Activated CD4-positive, alpha-beta T cell treated with anti-CD3 and anti-CD28 coated beads, Interleukin-2, amount 10 ng/mL, durations not matched to agents 24 days and 14 days (primary cell): ENCODE measurements around the gene NDFIP1. TPM values are rescaled to one million over a fixed set of nuclear protein-coding genes. Genes with fewer than 3 reads are reported as not detected.
A peak's percentile ranks its signal among the peaks of the same experiment; 100 is the strongest.
"Not testable (repeated sequence)": the region's sequence is repeated elsewhere in the genome, so short reads cannot be mapped to it uniquely, and the experiment has no call there.

Experiments used
- DNase-seq: peaks from one replicate; pipeline ENCODE4 v3.0.0; 2022
- H3K27ac Mint-ChIP-seq: one replicate; pipeline ENCODE4 v1.8.0; 2022; ENCODE audit warnings: mild to moderate bottlenecking, mixed read lengths
- H3K27me3 Mint-ChIP-seq: one replicate; pipeline ENCODE4 v1.8.0; 2022; ENCODE audit warnings: mixed read lengths
- H3K36me3 Mint-ChIP-seq: one replicate; pipeline ENCODE4 v1.8.0; 2022; ENCODE audit warnings: low read depth, mild to moderate bottlenecking, mixed read lengths
- H3K4me1 Mint-ChIP-seq: one replicate; pipeline ENCODE4 v1.8.0; 2021; ENCODE audit warnings: mixed read lengths
- H3K4me3 Mint-ChIP-seq: one replicate; pipeline ENCODE4 v1.8.0; 2022; ENCODE audit warnings: mild to moderate bottlenecking, moderate library complexity, mixed read lengths
- H3K9me3 Mint-ChIP-seq: one replicate; pipeline ENCODE4 v1.8.0; 2021; ENCODE audit warnings: mixed read lengths
- intact Hi-C: fragments of 100-400 bp; cut with micrococcal nuclease; formaldehyde crosslinking; loops from one replicate; pipeline ENCODE4 v1.15.1; 2023
- total RNA-seq: library from RNA; stranded (reverse); gene quantifications from 2 replicates; pipeline ENCODE4 v1.2.3, GENCODE V29; 2022

NDFIP1 gene
- total RNA-seq, 1 donor from 2014 or later = 122 TPM

DNA sequence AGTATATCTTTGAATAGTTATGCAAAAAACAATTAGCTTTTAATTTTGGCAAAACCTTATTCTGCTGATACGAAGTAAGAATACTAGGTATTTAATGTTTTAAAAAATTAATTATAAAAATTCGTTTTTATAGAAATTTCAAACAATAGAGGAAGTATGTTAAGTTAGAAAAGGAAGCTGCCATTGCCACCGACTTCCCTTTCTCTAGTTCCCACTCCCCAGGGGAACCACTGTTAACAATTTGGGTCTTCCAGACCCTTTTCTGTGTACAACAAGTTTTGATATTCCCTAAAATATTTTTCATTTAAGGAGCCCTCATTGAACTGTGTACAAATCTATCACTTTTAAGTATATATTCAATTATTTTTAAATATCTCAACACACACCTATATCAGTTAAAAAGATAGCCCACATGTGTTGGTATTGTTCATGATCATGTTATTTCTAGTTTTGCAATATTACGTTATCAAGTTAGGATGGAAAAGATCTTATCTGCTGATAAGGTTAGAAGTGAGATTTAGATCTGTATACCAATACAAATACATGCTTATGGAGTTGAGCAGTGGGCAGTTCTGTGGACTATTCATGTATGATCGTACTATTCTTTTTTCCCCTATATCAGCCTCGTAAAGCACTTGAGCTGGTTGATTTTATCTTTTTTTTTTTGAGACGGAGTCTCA lies 25.9 kb downstream of the NDFIP1 start:
- Mint-ChIP-seq H3K4me1 (peaks cover 5% of the 10 kb centered on the region), H3K36me3 (peaks cover 29% of the 10 kb centered on the region), H3K27me3 (no peaks in the 10 kb centered on the region), H3K9me3 (no peaks in the 10 kb centered on the region), H3K27ac (no peak overlapping the region), H3K4me3 (no peak overlapping the region)
- no peak for DNase-seq
- intact Hi-C loops = no loop called here

DNA sequence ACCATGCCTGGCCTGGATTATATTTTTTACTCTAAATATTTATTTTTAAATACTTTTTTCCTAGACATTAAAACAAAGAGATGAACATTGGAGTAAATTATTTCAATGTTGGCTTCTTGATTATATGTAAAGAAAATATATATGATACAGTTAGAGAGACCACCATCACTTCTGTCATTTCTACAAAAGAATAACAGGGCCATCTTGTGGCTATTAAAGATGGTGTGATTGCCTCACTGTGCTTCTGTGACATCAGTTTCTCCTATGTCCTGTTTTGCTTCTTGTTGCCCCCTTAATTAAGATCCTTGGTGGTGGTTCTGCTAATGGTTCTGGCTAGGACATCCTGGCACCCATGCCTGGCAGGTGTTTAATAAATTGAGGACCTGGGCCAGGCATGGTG lies 32.9 kb downstream of the NDFIP1 start:
- H3K27me3 Mint-ChIP-seq = no peaks in the 10 kb centered on the region
- H3K27ac Mint-ChIP-seq = no peak overlapping the region
- intact Hi-C loops = no loop called here
- no peak for DNase-seq
- no peaks in the 10 kb centered on the region for H3K9me3 Mint-ChIP-seq
- H3K36me3 Mint-ChIP-seq = peaks cover 36% of the 10 kb centered on the region
- no peak overlapping the region for H3K4me3 Mint-ChIP-seq
- no peaks in the 10 kb centered on the region for H3K4me1 Mint-ChIP-seq

DNA sequence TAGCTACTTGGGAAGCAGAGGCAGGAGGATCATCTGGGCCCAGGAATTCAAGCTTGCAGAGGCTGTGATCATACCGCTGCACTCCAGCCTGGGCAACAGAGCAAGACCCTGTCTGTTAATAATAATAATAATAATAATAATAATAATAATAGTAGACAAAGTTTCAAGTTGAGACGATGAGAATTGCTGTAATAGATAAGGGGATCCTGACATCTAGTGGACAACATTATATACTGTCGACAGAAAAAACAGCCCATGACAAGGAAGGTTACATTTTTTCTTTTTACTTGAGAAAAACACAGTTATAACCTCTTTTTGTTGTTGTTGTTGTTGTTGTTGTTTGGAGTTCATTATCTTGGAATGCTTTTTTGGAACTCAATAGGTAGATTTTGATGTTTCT lies 35.3 kb downstream of the NDFIP1 start:
- H3K4me1 Mint-ChIP-seq = no peaks in the 10 kb centered on the region
- H3K27me3 Mint-ChIP-seq = no peaks in the 10 kb centered on the region
- H3K36me3 Mint-ChIP-seq = peaks cover 47% of the 10 kb centered on the region
- no peak for DNase-seq
- H3K9me3 Mint-ChIP-seq = no peaks in the 10 kb centered on the region
- H3K4me3 Mint-ChIP-seq = no peak overlapping the region
- intact Hi-C loops = loop anchor here (2.0 kb wide), 4 partner anchors 35 to 555 kb away; partner anchors contain the start of genes GNPDA1 and NDFIP1
- peak overlapping the region; percentile 34 for H3K27ac Mint-ChIP-seq

DNA sequence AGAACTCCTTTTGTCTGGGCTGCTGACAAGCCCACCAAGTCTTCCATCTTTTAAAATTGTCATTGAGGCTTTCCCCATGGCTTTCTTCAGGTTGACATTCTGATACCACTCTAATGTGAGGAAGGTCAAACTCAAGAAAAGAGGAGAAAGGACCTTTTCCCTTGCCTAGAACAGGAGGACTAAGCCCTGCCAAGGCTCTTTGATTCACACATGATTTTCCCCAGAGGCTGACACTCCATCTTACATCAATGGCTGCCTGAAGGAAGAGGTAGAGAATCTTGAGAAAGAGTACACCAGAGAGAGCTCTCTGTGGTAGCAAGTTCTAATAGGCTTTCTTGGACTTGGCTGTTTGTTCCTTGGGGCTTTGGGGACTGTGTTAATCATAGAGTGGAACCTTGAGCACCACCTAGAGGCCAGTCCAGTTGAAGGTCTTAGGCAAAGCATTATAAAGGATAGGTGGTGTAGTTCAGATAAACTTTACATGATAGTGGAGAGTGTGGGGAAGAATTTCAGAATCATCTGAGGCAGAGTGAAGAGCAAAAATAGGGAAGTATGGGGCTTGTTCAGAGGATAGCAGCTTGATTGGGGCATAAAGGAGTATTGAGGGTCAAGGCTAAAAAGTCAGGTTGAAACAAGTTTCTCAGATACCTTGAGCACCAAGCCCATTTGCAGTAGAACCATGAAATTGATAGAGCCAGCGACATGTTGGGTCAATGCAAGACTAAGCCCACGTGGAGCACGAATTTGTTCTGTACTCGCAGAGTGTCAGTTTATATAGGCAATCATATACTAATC lies 36.7 kb downstream of the NDFIP1 start:
- intact Hi-C loops = loop anchor here (1.0 to 2.0 kb wide), 6 partner anchors 37 to 553 kb away; partner anchors contain the start of genes GNPDA1 and NDFIP1
- peaks cover 49% of the 10 kb centered on the region for H3K36me3 Mint-ChIP-seq
- H3K4me3 Mint-ChIP-seq = no peak overlapping the region
- no peaks in the 10 kb centered on the region for H3K4me1 Mint-ChIP-seq
- peak; percentile 89 for DNase-seq
- no peaks in the 10 kb centered on the region for H3K9me3 Mint-ChIP-seq
- no peaks in the 10 kb centered on the region for H3K27me3 Mint-ChIP-seq
- no peak overlapping the region for H3K27ac Mint-ChIP-seq

DNA sequence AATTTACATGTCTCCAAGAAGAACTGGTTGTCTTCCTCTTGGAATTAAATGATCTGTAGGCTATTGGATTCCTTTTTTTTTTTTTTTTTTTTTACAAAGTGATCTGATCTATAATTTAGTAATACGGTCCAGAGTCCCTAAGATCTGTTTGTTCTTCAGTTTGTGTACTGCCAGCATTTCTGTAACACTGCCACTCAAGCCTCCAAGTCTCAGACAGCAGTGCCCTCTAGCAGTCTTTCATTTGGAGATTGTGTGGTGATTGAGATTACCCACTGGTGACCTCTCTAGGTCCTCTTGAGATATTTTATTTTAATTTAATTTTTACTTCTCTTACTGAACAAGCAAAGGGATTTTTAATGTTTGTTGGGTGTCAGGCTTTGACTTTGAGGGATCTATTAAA lies 40.8 kb downstream of the NDFIP1 start:
- no peak overlapping the region for H3K4me3 Mint-ChIP-seq
- no peak for DNase-seq
- no peaks in the 10 kb centered on the region for H3K27me3 Mint-ChIP-seq
- H3K27ac Mint-ChIP-seq = no peak overlapping the region
- H3K9me3 Mint-ChIP-seq = no peaks in the 10 kb centered on the region
- no peaks in the 10 kb centered on the region for H3K4me1 Mint-ChIP-seq
- intact Hi-C loops = no loop called here
- H3K36me3 Mint-ChIP-seq = peaks cover 44% of the 10 kb centered on the region

DNA sequence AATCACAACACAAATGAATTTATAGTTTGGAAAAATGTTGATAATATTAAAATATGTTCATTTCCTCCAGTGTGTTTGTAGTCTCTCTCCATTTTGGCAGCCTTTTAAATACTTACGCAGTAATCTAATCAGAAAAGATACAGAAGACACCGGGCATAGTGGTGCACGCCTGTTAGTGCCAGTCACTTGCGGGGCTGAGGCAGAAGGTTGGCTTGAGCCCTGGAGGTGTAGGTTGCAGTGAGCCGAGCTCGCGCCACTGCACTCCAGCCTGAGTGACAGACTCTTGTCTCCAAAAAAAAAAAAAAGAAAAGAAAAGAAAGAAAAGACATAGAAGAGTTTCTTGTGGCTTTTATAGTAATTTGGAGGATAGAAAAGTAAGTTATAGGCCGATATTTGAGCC lies 41.9 kb downstream of the NDFIP1 start:
- peaks cover 46% of the 10 kb centered on the region for H3K36me3 Mint-ChIP-seq
- H3K4me1 Mint-ChIP-seq = peaks cover 2% of the 10 kb centered on the region
- no peaks in the 10 kb centered on the region for H3K9me3 Mint-ChIP-seq
- intact Hi-C loops = loop anchor here (10.0 kb wide), 2 partner anchors 174 to 284 kb away; partner anchors contain the start of gene SPRY4
- H3K27ac Mint-ChIP-seq = no peak overlapping the region
- H3K4me3 Mint-ChIP-seq = no peak overlapping the region
- H3K27me3 Mint-ChIP-seq = no peaks in the 10 kb centered on the region
- DNase-seq = no peak

DNA sequence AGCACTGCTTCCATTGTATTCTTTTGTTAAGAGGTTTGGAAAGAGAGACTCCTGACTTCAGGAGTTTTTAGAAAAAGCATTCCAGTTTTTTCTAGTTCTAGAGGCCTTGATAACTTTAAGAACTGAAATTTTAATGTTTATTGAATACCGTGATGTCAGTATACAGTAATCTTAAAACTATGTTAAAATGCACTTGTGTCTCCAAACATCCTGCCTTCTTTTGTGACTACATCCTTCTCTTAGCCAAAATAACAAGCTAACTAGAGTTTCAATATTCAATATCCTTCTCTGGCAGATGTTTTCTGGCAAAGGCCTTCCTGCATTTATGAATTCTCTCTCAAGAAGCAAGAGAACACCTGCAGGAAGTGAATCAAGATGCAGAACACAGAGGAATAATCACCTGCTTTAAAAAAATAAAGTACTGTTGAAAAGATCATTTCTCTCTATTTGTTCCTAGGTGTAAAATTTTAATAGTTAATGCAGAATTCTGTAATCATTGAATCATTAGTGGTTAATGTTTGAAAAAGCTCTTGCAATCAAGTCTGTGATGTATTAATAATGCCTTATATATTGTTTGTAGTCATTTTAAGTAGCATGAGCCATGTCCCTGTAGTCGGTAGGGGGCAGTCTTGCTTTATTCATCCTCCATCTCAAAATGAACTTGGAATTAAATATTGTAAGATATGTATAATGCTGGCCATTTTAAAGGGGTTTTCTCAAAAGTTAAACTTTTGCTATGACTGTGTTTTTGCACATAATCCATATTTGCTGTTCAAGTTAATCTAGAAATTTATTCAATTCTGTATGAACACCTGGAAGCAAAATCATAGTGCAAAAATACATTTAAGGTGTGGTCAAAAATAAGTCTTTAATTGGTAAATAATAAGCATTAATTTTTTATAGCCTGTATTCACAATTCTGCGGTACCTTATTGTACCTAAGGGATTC lies 43.1 kb downstream of the NDFIP1 start:
- no peaks in the 10 kb centered on the region for H3K27me3 Mint-ChIP-seq
- no peak overlapping the region for H3K4me3 Mint-ChIP-seq
- peaks cover 6% of the 10 kb centered on the region for H3K4me1 Mint-ChIP-seq
- H3K9me3 Mint-ChIP-seq = no peaks in the 10 kb centered on the region
- DNase-seq = peak; percentile 87
- no peak overlapping the region for H3K27ac Mint-ChIP-seq
- intact Hi-C loops = loop anchor here (1.0 to 10.0 kb wide), 3 partner anchors 173 to 397 kb away; partner anchors contain the start of gene SPRY4
- H3K36me3 Mint-ChIP-seq = peaks cover 42% of the 10 kb centered on the region

DNA sequence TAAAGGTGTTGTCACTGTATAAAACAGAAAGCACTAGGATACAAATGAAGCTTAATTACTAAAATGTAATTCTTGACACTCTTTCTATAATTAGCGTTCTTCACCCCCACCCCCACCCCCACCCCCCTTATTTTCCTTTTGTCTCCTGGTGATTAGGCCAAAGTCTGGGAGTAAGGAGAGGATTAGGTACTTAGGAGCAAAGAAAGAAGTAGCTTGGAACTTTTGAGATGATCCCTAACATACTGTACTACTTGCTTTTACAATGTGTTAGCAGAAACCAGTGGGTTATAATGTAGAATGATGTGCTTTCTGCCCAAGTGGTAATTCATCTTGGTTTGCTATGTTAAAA lies 43.8 kb downstream of the NDFIP1 start:
- H3K27ac Mint-ChIP-seq = no peak overlapping the region
- no peaks in the 10 kb centered on the region for H3K27me3 Mint-ChIP-seq
- no peak overlapping the region for H3K4me3 Mint-ChIP-seq
- peaks cover 6% of the 10 kb centered on the region for H3K4me1 Mint-ChIP-seq
- peaks cover 39% of the 10 kb centered on the region for H3K36me3 Mint-ChIP-seq
- no peak for DNase-seq
- H3K9me3 Mint-ChIP-seq = no peaks in the 10 kb centered on the region
- intact Hi-C loops = loop anchor here (1.0 to 10.0 kb wide), 3 partner anchors 172 to 396 kb away; partner anchors contain the start of gene SPRY4

DNA sequence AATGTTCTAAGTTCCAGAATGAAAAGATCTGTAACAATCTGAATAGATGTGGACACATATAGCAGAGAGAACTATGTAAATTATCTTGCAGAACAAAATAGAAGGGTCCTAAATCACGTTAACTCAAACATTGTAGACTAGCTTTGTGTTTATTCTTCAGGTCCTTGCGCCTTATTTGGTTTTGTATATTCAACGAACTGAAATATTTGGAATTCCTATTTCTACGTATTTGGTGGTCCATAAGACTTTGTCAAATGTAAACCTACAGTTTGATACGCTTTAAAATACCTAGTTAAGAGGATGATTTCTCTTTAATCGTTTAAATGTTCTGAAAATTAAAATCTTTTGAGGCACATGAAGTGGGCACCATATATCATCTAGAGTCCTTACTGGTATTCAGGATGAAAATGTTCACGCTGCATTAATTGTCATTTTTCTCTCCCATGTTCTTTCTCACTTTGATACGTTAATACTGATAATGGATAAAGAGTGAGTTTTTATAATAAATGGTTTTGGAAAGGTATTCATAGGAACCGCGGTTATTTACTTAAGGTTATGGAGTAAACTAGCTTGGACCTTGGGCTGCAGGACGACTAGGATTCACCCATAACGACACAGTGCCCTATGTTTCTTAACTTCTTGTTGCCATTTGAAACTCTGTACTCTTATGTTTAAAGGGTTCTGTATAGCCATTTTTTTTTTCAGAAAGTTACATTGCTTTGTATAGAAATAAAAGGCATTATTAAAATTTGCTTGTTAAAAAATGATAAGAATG lies 45.3 kb downstream of the NDFIP1 start:
- Mint-ChIP-seq H3K36me3 (peaks cover 32% of the 10 kb centered on the region), H3K27ac (no peak overlapping the region), H3K4me1 (peaks cover 6% of the 10 kb centered on the region), H3K27me3 (no peaks in the 10 kb centered on the region), H3K4me3 (no peak overlapping the region), H3K9me3 (no peaks in the 10 kb centered on the region)
- no peak for DNase-seq
- intact Hi-C loops = loop anchor here (10.0 kb wide), 2 partner anchors 171 to 281 kb away; partner anchors contain the start of gene SPRY4

DNA sequence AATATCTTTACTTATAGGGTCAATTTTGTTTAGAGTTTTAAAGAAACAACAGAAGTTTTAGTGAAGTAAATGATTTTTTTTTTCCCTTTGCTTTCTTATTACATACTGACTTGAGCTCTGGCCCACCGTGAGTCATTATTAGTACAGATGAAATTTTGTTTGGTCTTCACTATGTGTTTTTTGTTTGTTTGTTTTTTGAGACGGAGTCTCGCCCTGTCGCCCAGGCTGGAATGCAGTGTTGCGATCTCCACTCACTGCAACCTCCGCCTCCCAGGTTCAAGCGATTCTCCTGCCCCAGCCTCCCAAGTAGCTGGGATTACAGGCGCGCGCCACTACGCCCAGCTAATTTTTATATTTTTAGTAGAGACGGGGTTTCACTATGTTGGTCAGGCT lies 45.9 kb downstream of the NDFIP1 start:
- intact Hi-C loops = loop anchor here (10.0 kb wide), 2 partner anchors 170 to 280 kb away; partner anchors contain the start of gene SPRY4
- not testable (repeated sequence) for H3K4me3 Mint-ChIP-seq, H3K4me1 Mint-ChIP-seq, H3K27ac Mint-ChIP-seq, H3K27me3 Mint-ChIP-seq, H3K9me3 Mint-ChIP-seq, DNase-seq
- peaks cover 33% of the 10 kb centered on the region for H3K36me3 Mint-ChIP-seq

DNA sequence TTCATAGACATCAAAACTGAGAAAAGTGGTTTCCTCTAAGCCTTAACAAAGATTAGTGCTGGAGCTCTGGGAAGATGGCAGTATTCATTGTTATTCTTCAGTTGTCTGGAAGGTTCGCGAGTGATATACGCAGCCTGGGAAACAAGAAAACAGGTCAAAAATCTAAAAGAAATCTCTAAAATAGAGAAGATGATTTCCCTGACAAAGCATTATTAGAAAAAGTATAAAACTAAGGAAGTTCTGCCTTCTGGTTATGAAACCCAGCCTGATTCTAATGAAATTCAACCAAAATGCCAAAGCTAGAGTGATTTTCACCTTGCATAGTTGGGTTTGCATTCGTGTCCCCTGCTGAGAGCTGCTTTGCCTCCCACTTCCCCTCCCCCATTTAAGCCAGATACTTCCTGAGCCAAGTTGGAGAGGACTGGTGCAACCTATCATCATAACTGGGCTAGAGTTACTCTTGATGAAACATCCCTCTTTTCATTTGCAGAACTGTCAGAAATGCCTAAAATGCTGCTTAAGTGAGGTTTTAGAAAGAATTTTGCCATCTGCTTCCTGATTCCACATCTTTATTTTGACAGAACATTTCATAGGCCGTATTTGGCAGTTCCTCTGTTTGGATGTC lies 48.4 kb downstream of the NDFIP1 start:
- no peaks in the 10 kb centered on the region for H3K9me3 Mint-ChIP-seq
- H3K36me3 Mint-ChIP-seq = peaks cover 25% of the 10 kb centered on the region
- intact Hi-C loops = loop anchor here (10.0 kb wide), 2 partner anchors 168 to 278 kb away; partner anchors contain the start of gene SPRY4
- no peaks in the 10 kb centered on the region for H3K27me3 Mint-ChIP-seq
- H3K4me3 Mint-ChIP-seq = no peak overlapping the region
- H3K4me1 Mint-ChIP-seq = peaks cover 6% of the 10 kb centered on the region
- DNase-seq = no peak
- peak overlapping the region; percentile 16 for H3K27ac Mint-ChIP-seq

DNA sequence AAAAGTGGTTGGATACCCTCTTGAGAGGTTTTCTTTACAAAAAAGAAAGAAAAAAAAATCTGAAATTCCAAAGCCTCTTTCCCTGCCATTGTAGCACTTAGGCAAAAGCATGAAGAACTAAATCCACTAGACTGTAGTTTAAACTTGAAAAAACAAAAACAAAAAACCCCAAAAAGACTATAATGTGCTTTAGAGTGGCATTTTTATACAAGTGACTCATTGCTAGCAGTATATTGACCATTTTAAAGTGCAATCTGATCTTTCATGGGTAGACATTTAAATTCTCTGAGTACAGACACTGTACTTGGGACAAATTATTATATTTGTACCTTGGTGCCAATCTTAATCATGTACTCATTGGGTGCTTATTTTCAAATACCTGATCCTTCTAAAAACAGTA lies 50.8 kb downstream of the NDFIP1 start:
- intact Hi-C loops = loop anchor here (10.0 kb wide), 2 partner anchors 165 to 275 kb away; partner anchors contain the start of gene SPRY4
- Mint-ChIP-seq H3K4me1 (peaks cover 6% of the 10 kb centered on the region), H3K4me3 (no peak overlapping the region), H3K27ac (no peak overlapping the region), H3K9me3 (no peaks in the 10 kb centered on the region), H3K36me3 (peaks cover 16% of the 10 kb centered on the region), H3K27me3 (no peaks in the 10 kb centered on the region)
- DNase-seq = no peak
